Muscle layer of colon (tissue), 2 donors: Measurements from ENCODE around the gene KCNMA1.
A peak's percentile ranks its signal among the peaks of the same experiment; 100 is the strongest.
"Not testable (repeated sequence)": the region's sequence is repeated elsewhere in the genome, so short reads cannot be mapped to it uniquely, and the experiment has no call there.

ENCODE experiments used
- H3K27ac ChIP-seq: one replicate; pipeline ENCODE4 v1.7.0; 2013; ENCODE audit warnings: low read depth, mild to moderate bottlenecking, low read length, moderate library complexity
- H3K27me3 ChIP-seq, 2 donors: one replicate each; pipeline ENCODE4 v1.7.0; 2013; ENCODE audit warnings: low read length in 2 of 2, mild to moderate bottlenecking in 2 of 2; ENCODE audit not compliant: insufficient read depth in 2 of 2, control insufficient read depth in 1 of 2
- H3K36me3 ChIP-seq: one replicate; pipeline ENCODE4 v1.7.0; 2013; ENCODE audit warnings: mild to moderate bottlenecking, low read length; ENCODE audit not compliant: insufficient read depth
- H3K4me1 ChIP-seq: one replicate; pipeline ENCODE4 v1.7.0; 2013; ENCODE audit warnings: mild to moderate bottlenecking, low read length; ENCODE audit not compliant: insufficient read depth
- H3K4me3 ChIP-seq, 2 donors: one replicate each; pipeline ENCODE4 v1.7.0; 2013; ENCODE audit warnings: low read length in 2 of 2, low read depth in 1 of 2, mild to moderate bottlenecking in 1 of 2, moderate library complexity in 1 of 2
- H3K9ac ChIP-seq: one replicate; pipeline ENCODE4 v1.7.0; 2013; ENCODE audit warnings: low read length
- H3K9me3 ChIP-seq: one replicate; pipeline ENCODE4 v1.7.0; 2013; ENCODE audit warnings: mild to moderate bottlenecking, low read length
- donor health status: abdominal sarcoma.
- donor health status: Adenocarcinoma of cecum.

KCNMA1 gene

GRCh38 chr10:77347052-77347451 is 290.6 kb downstream of the KCNMA1 start:
- Histone ChIP-seq H3K36me3 (no peaks in the 10 kb centered on the region), H3K27ac (no peak overlapping the region), H3K9me3 (no peaks in the 10 kb centered on the region), H3K4me3 (no peak overlapping the region), H3K9ac (no peak overlapping the region), H3K4me1 (peaks cover 25% of the 10 kb centered on the region), H3K27me3 (no peaks in the 10 kb centered on the region)

DNA sequence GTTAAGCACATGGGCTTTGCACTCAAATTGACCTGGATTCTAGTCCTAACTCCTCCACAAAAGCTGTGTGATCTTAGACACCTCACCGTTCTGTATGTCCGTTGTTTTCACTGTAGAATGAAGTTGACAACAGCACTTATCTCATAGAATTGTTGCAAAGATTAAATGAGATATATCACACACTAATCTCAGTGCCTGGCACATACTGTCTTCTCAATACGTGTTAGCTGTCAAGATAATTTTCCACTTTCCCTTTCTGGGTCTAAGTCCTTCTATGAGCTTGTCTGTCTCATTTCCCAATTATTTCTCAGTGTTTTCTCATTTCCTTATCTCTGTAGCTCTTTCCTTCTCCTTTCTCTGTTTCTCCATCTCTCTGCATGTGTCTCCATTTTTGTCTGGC is 296.6 kb downstream of the KCNMA1 start:
- Histone ChIP-seq H3K27ac (no peak overlapping the region), H3K27me3 (no peaks in the 10 kb centered on the region), H3K9ac (no peak overlapping the region), H3K4me1 (peaks cover 8% of the 10 kb centered on the region), H3K4me3 (no peak overlapping the region), H3K36me3 (no peaks in the 10 kb centered on the region), H3K9me3 (no peaks in the 10 kb centered on the region)

- H3K27ac ChIP-seq, H3K9ac ChIP-seq, H3K36me3 ChIP-seq, H3K9me3 ChIP-seq, H3K4me3 ChIP-seq, H3K4me1 ChIP-seq, H3K27me3 ChIP-seq: not testable (repeated sequence)
Measured at GRCh38 chr10:77339872-77340271, 297.7 kb downstream of the KCNMA1 start.

DNA sequence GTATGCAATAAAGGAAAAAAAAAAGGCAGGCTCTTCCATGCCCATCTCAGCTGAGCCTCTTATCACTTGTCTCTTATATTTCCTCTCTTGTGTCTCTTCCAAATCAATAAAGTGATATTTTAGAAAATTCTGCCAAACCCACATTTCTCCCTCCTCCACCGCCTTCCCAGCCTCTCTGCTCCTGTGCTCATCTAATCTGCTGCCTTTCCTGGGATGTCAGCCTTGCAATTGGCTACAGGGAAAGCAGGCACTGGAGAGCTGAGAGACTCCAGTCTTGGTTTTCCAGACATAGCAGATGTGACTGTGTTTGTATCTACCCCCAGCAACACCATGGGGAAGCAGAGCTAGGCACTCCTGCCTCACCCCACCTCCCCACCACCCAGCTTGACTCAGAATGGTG is 298.4 kb downstream of the KCNMA1 start:
- no peaks in the 10 kb centered on the region for H3K9me3 ChIP-seq
- H3K27ac ChIP-seq, result no peak overlapping the region
- H3K9ac ChIP-seq, result no peak overlapping the region

GRCh38 chr10:77338143-77338542 is 299.5 kb downstream of the KCNMA1 start:
- no peak overlapping the region for H3K27ac ChIP-seq
- H3K4me3 ChIP-seq, result no peak overlapping the region
- H3K9ac ChIP-seq, result no peak overlapping the region
- no peaks in the 10 kb centered on the region for H3K9me3 ChIP-seq
- H3K4me1 ChIP-seq, result peaks cover 13% of the 10 kb centered on the region
- H3K27me3 ChIP-seq, result no peaks in the 10 kb centered on the region
- no peaks in the 10 kb centered on the region for H3K36me3 ChIP-seq

More for the DNA sequence above, 298.4 kb downstream of the KCNMA1 start:
- Histone ChIP-seq H3K4me3 (no peak overlapping the region), H3K27me3 (no peaks in the 10 kb centered on the region), H3K4me1 (peaks cover 8% of the 10 kb centered on the region), H3K36me3 (no peaks in the 10 kb centered on the region)

DNA sequence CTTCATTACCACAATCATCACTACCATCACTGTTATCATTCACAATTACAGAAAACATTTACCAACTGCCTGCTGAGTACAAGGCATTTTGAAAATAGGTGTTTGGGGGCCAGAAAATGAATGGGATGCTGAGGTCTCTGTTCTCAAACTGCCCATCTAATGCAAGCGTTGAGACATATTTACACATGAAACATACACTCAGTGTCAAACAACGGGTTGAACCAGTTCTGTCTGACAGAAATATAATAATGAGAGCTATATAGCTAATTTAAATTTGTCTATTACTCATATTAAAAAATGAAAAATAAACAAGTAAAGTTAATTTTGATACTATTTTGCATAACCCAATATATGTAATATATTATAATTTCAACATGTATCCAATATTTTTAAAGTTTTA is 303.1 kb downstream of the KCNMA1 start:
- no peak overlapping the region for H3K27ac ChIP-seq
- no peak overlapping the region for H3K4me3 ChIP-seq

GRCh38 chr10:77333610-77334340 is 303.8 kb downstream of the KCNMA1 start:
- H3K9ac ChIP-seq, result no peak overlapping the region
- H3K27ac ChIP-seq, result peak overlapping the region; percentile 7
- no peaks in the 10 kb centered on the region for H3K27me3 ChIP-seq
- peaks cover 20% of the 10 kb centered on the region for H3K4me1 ChIP-seq
- no peaks in the 10 kb centered on the region for H3K36me3 ChIP-seq
- no peaks in the 10 kb centered on the region for H3K9me3 ChIP-seq
- no peak overlapping the region for H3K4me3 ChIP-seq

More for the DNA sequence above, 303.1 kb downstream of the KCNMA1 start:
- H3K27me3 ChIP-seq, result no peaks in the 10 kb centered on the region
- H3K36me3 ChIP-seq, result no peaks in the 10 kb centered on the region
- peaks cover 22% of the 10 kb centered on the region for H3K4me1 ChIP-seq
- H3K9me3 ChIP-seq, result no peaks in the 10 kb centered on the region
- no peak overlapping the region for H3K9ac ChIP-seq

DNA sequence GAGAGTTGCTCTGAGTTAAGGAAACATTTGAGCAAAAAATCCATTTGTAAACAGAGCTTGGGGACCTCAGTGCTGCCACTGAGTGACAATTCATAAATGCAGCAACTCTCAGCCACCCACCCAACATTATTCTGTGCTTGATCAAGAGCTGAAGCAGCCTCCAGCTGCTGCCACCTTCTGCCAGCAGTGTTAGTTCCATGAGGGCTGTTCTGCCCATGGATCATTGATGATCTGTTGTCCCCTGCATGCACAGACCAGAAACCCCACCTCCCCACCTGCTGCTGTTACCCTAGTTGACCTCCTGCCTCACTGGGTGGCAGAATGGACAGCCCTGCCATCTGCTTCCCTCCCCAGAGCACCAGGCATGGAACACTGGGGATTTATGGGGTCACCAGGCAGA is 305.4 kb downstream of the KCNMA1 start:
- Histone ChIP-seq H3K27me3 (no peaks in the 10 kb centered on the region), H3K4me3 (no peak overlapping the region), H3K9ac (no peak overlapping the region), H3K36me3 (no peaks in the 10 kb centered on the region), H3K27ac (no peak overlapping the region), H3K4me1 (peaks cover 14% of the 10 kb centered on the region), H3K9me3 (no peaks in the 10 kb centered on the region)

GRCh38 chr10:77328272-77328816 is 309.3 kb downstream of the KCNMA1 start:
- Histone ChIP-seq H3K4me1 (peaks cover 34% of the 10 kb centered on the region), H3K36me3 (no peaks in the 10 kb centered on the region), H3K27me3 (no peaks in the 10 kb centered on the region), H3K4me3 (no peak overlapping the region), H3K27ac (no peak overlapping the region), H3K9me3 (no peaks in the 10 kb centered on the region), H3K9ac (no peak overlapping the region)

- H3K4me3 ChIP-seq, result no peak overlapping the region
- H3K36me3 ChIP-seq, result no peaks in the 10 kb centered on the region
- H3K4me1 ChIP-seq, result peaks cover 23% of the 10 kb centered on the region
- no peak overlapping the region for H3K27ac ChIP-seq
- no peaks in the 10 kb centered on the region for H3K27me3 ChIP-seq
- no peaks in the 10 kb centered on the region for H3K9me3 ChIP-seq
- no peak overlapping the region for H3K9ac ChIP-seq
Measured at GRCh38 chr10:77325233-77325537, 312.4 kb downstream of the KCNMA1 start.

DNA sequence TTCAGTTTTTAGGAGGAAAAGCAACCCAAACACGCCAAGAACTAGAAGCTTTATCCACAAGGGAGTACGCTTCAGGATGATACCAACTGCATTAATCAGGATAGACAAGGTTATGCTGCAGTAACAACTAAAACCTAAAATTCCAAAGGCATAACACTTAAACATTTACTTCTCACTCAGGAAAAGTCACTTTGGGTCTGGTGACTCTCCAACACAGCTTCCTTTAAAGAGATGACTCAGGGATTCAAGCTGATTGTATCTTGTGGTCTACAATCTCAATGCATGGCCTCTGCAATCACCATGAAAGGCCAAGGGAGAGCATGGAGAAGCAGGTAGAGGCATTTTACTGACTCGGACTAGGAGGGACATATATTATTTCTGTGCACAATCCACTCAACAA is 315.8 kb downstream of the KCNMA1 start:
- Histone ChIP-seq H3K9ac (no peak overlapping the region), H3K4me3 (no peak overlapping the region), H3K36me3 (no peaks in the 10 kb centered on the region), H3K4me1 (peaks cover 45% of the 10 kb centered on the region), H3K27ac (no peak overlapping the region), H3K9me3 (no peaks in the 10 kb centered on the region), H3K27me3 (no peaks in the 10 kb centered on the region)

- peak overlapping the region; percentile 53 for H3K27ac ChIP-seq
- no peak overlapping the region for H3K9ac ChIP-seq
- no peaks in the 10 kb centered on the region for H3K36me3 ChIP-seq
- H3K27me3 ChIP-seq, result no peaks in the 10 kb centered on the region
- H3K4me3 ChIP-seq, result no peak overlapping the region
- H3K4me1 ChIP-seq, result peaks cover 36% of the 10 kb centered on the region
- no peaks in the 10 kb centered on the region for H3K9me3 ChIP-seq
Measured at GRCh38 chr10:77320971-77321471, 316.6 kb downstream of the KCNMA1 start.
